NCI-H1436 treated with DMSO at 0.1 percent for 48 hours (cell line): ENCODE data around the gene ERCC4.

Source experiments
- DNase-seq: peaks from one replicate; lab custom pipeline; 2025; lab: John Stamatoyannopoulos, UW

Gene ERCC4

DNA sequence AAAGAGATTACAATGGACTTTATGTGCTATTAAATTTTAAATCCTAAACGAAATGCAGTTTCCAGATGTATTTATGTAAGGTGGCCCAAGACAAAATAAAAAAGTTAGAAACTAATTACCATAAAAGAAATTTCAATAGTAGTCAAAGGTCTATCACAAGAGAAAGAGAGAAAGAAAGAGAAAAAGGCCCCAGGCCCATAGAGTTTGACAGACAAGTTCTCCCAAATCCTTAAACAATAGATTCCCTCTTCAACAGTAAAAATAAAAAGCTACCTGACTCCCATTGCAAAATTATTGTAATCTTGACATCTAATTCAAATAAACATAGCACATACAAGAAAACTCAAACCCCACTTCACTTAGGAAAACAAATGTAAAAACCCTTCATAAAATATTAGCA, 8.6 kb upstream of the ERCC4 start:
- no peak for DNase-seq

DNA sequence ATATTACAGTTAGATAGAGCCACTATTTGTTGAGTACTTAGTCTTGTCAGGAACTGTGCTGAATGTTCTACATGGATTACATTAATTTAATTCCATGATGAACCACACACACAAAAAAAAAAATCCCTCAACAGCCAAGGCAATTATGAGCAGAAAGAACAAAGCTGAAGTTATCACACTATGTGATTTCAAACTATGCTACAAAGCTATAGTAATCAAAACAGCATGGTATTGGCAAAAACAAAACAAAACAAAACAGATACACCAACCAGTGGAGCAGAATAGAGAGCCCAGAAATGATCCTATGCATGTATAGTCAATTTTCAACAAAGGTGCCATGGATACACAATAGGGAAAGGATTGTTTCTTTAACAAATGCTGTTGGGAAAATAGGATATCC, 8.1 kb upstream of the ERCC4 start:
- DNase-seq = no peak

DNA sequence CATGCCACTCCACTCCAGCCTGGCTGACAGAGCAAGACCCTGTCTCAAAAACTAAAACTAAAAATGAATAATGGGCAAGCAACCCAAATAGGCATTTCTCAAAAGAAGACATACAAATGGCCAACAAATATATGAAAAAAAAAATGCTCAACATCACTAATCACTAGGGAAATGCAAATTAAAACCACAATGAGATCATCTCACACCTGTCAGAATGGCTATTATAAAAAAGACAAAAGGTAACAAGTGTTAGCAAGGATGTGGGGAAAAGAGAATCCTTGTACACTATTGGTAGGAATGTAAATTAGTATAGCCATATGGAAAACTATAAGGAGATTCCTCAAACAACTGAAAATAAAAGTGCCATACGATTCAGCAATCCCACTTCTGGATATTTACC, 7.1 kb upstream of the ERCC4 start:
- no peak for DNase-seq

DNA sequence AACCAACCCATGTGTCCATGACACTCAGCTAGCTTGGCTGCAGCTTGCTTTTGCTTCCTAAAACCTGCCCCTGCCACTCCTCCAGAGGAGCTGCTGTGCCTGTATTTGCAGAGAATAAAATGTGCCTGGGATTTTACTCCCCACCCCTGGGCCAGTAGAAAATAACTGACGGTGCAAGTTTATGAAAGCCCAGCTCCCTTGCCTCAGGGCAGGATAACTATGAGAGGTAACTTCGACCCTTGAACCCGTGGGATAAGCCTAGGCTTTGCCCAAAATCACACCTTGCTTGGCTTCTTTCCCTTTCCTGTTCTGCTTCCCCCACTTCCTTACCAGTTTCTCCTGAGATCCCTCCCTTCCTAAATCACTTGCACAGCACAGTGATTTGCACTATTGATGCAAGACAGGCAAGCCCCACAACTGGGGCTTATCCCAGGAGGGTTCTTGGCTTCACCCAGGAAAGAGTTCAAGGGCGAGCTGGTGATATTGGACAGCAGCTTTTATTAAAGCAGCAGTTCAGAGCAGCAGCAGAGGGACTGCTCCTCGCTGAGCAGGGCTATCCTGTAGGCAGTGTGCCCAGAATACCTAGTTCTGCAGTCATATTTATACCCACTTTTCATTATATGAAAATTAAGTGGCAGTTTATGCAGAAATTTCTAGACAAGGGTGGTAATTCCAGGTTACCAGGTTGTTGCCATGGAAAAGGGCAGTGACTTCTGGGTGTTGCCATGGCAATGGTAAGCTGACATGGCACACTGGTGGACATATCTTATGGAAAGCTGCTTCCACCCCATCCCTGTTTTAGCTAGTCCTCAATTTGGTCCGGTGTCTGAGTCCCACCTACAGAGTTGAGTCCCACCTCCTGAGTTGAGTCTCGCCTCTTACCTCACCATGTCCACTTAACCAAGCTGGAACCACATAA, 6.3 kb upstream of the ERCC4 start:
- DNase-seq = no peak

DNA sequence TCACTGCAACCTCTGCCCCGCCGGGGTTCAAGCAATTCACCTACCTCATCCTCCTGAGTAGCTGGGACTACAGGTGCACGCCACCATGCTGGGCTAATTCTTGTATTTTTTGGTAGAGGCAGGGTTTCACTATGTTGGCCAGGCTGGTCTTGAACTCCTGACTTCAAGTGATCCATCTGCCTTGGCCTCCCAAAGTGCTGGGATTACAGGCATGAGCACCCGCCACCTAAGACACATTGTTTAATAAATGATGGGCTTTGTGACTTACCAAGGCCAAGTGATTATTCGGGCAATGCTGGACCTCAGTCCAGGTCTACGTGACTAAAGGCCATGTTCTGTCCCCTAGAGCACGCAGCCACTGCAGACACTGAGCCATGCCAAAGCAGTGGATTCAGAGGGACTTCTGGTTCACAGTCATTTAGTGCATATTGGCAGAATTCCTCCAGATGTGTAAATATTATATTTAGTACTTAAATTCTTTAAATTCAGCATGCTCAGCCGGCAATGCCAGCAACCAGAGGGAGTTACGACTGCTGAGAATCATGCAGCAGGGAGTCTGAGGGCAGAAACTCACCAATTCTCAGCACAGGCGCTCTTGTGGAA, 4.8 kb upstream of the ERCC4 start:
- DNase-seq = no peak

DNA sequence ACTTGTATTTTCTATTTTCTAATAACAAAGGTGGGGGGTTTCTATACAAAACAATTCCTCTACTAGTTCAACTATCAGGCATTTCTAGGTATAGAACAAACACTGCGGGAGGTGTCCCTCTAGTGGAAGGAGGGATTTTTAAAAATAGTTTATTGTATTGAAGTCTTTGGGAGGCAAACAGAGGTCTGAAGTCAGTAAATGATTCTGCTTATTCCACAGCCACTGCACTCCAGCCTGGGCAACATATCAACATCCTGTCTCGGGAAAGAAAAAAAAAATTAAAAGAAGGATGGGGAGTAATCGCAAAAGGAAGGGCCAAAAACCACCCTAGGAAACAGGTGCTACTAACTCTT, 648 bp upstream of the ERCC4 start:
- no peak for DNase-seq

DNA sequence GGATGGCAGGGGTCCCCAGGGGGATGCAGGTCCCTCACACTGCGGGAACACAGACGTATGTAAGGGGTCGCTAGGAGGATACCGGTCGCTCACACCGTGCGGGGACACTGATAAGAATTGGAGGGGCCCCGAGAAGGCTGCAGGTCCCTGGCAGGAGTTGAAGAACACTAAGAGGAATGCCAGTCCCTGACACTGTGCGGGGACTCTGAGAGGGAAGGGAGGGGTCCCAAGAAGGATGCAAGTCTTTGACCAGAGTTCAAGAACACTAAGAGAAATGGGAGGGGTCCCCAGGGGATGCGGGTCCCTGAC, 510 bp downstream of the ERCC4 start:
- no peak for DNase-seq

DNA sequence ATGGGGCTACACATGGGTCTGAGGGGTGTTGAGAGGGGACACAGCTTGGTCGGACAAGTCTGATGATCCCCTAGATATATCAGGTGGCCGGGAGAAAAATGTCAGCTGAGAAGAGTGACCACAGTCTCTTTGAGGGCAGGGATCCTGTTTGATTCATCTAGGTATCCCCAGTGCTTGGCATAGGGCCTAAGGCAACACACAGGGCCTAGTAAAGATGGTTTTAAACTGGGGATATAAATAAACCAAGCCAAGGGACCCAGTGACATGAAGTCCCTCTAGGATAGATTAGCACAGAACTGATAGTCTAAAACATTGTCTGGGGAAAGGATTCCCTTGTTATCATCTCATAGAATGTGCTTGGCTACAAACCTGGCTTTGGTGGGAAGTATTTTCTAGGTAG, 1.4 kb downstream of the ERCC4 start:
- no peak for DNase-seq

DNA sequence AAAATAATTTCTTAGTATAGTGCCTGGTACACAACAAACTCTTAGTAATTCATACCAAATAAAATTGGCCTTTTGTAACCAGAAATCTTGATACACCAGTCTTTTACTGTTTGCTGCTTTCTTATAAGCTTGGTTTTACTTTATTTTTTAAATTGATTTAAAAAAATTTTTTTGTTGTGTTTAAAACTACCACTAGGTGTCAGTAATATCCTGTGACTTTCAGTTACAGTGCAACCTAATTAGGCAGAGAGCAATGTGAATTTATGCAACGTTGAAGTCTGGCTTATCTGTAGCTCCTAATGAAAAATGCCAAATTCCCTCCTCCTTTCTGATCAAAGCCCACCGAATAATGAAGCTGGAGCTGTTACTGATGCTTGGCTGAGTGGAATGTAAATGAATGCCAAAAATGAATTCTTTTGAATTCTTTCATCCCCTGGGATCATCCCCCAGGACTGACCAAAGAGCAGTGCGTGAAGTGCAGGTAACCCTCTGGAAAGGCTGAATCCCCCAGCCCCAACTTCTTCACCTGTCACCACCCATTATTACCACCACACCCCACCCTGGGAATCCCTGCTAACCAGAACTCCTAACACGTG, 3.8 kb downstream of the ERCC4 start:
- no peak for DNase-seq

DNA sequence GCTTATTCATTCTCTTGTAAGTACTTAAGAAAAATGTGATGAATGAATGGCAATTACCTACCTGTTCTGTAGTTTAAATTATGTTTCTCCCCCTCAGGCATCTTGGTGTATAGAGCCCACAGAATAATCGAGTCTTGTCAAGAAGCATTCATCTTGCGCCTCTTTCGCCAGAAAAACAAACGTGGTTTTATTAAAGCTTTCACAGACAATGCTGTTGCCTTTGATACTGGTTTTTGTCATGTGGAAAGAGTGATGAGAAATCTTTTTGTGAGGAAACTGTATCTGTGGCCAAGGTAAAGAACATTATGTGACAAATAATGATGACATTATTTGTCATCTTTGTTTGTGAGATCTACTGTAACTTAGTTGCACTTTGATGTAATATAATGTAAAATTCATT, 6.5 kb downstream of the ERCC4 start:
- DNase-seq = no peak

DNA sequence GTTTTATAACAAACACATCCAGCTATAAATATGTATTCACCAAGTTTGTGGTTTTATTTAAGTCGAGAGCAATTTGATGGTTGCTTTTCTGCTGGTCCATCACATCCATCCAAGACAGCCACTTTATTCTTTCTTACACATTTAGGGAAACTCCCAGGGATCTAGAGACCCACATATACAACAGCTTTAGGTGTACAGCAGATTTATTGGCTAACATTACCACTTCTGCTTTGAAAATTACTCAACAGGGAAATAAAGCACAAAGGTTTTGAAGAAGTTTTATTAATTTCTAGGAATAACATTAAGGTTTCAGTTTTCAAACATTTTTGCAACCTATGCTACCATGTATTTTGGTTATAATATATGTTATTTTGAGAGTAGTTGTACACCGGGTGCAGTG, 6.9 kb downstream of the ERCC4 start:
- no peak for DNase-seq

DNA sequence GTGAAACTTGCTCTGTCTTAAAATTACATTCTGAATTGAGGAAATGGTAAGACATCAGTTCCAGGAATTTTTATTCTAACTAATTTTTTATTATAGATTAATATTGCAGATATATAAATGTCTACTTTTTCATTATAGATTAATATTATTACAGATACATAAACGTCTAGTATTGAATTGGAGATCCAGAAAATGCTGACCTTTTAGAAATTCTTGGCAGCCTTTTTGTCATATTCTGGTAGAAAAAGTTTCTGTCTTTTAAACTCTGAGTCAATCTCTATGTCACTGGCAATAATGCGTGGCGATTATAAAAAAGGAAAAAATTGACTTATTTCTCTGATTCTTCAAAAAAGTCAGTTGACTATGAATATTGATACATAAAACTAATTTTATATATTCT, 8.7 kb downstream of the ERCC4 start:
- DNase-seq = no peak

DNA sequence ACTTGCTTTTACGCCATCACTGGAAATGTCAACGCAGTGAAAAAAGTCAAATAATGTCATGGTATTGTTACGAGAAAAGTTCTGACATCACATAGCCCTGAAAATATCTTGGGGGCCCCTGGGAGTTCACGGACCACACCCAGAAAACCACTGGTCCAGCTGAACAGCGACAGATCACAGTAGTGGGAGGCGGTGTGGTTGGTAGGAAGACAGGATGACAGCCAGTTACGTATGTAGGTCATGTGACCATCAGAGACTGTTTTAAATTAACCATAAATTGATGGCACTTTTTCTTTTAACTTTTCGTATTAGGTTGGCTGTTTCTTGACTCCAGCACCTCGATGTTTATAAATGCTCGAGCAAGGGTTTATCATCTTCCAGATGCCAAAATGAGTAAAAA, 11.9 kb downstream of the ERCC4 start:
- DNase-seq = no peak

DNA sequence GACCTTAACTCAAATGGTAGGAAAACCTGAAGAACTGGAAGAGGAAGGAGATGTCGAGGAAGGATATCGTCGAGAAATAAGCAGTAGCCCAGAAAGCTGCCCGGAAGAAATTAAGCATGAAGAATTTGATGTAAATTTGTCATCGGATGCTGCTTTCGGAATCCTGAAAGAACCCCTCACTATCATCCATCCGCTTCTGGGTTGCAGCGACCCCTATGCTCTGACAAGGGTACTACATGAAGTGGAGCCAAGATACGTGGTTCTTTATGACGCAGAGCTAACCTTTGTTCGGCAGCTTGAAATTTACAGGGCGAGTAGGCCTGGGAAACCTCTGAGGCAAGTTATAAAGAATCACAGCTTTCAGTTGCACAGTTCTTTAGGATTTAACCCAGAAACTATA, 15.5 kb downstream of the ERCC4 start:
- DNase-seq = no peak

DNA sequence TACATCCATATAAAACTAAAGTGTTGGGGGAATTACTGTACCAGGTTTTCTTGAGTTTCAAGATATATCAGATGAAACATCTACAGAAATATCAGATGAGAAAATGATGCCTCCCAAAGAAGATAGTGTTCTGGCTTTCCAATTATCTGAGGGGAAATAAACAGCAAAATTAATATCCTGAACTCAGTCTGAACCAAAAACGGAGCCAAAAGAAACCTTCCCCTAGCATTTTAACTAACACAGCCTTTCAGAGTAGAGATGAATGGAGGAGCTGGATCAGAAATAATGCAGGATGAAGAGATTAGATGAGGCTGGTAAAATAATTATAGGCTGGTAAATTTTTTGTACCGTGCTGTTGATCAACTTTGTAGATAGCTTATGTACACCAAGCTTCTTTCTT, 16.2 kb downstream of the ERCC4 start:
- DNase-seq = no peak

DNA sequence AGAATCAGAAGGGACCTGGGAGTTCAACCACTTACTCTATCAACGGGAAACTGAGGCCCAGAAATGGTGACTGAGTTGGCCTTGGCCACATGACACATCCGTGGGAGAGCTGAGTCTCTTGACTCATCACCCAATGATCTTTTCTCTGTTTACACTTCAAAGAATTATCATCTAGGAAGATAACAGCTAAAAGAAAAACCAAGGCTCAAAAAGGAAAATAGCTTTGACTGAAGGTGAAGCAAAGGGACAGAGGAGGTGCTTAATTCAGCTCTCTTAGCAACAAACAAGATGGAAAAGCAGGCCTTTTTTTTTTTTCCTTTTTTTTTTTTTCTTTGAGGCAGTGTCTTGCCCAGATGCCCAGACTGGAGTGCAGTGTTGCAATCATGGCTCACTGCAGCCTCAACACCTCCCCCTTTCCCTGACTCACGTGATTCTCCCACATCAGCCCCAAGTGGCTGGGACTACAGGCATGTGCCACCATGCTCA, 16.7 kb downstream of the ERCC4 start:
- no peak for DNase-seq

DNA sequence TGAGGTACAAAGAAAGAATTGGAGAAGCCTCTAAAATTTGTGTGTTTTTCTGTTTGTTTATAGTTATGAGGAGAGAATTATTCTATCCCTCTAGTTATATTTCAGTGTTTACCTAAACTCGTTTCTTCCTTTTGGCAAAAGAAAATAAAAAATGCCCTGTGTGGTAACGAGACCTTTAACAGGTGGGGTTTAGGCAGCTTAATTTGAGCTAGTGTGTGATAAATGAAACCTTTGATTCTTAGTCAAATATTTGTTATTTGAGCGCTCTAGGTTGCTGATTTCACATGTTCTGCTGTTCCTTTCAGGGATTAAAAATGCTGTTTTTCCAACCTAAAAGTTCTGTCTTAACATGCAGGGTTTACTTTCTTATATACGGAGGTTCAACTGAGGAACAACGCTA, 17.5 kb downstream of the ERCC4 start:
- no peak for DNase-seq

DNA sequence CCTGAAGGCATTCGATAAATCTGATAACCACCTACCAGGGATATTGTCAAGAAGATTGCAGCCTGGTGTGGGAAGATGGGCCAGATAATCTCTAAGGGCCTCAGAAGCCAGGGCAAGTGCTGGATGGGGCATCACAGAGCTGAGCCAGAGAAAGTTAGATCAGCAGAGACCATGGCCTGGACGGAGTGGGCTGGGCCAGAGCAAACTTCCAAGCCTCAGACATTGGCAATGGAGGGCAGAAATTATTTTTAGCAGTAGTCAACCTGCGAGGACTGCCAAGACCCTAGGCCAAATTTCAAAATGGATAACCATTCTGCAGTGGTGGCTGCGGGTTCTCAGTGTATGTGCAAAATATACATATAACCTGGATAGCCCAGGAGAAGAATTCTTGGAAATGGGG, 18.5 kb downstream of the ERCC4 start:
- no peak for DNase-seq

DNA sequence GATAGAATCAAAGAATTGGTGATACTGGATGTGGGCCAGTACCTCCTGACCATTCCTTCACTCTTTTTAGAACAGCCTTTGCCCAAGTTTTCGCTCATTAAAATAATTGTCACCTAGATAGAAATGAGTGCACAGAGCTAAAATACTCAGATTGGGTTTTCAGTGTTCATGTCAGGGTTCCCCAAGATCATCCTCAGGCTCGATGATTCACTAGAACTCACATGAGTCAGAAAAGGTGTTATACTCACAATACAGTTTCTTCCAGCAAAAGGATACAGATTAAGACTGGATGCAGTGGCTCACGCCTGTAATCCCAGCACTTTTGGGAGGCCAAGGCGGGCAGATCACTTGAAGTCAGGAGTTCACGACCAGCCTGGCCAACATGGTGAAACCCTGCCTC, 19.9 kb downstream of the ERCC4 start:
- DNase-seq = no peak

DNA sequence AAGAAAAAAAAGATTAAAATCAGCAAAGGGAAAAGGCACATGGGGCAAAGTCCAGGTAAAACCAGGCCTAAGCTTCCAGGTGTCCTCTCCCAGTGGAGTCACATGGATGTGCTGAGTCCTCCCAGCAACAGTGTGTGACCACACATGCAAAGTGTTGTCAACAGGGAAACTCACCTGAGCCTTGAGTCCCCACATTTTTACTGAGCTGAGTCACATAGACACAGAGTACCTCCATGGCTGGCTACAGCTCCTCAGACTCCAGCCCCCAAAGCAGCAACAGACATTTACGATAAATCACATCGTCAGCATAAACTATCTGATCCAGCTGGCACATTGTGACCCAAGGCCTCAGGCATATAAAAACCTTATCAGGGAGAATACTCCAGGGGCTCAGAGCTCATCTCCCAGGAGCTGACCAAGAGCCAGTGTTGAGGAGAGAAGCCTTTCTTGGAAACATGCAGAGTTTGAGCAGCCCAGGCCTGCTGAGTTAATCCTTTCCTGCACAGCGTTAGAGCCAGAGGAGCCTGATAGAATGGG, 20.5 kb downstream of the ERCC4 start:
- DNase-seq = no peak

DNA sequence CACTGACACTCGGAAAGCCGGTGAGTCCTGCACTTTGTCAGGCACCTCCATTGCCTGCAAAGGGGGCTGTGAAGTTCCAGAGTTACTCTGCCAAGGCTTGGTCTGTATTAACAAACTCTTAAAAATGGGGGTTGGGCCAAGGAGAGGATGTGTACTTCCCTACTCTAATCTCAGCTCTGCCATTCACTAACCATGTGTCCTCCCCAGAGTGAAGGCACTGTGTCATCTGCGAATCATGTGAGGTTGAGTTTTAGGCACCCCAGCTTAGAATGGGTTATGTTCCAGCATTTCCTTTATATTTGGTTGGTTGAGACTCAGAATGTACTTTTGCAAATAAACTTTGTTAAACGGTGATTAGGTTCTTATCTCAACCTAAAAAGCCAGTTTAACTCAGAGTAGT, 24.9 kb downstream of the ERCC4 start:
- DNase-seq = no peak

DNA sequence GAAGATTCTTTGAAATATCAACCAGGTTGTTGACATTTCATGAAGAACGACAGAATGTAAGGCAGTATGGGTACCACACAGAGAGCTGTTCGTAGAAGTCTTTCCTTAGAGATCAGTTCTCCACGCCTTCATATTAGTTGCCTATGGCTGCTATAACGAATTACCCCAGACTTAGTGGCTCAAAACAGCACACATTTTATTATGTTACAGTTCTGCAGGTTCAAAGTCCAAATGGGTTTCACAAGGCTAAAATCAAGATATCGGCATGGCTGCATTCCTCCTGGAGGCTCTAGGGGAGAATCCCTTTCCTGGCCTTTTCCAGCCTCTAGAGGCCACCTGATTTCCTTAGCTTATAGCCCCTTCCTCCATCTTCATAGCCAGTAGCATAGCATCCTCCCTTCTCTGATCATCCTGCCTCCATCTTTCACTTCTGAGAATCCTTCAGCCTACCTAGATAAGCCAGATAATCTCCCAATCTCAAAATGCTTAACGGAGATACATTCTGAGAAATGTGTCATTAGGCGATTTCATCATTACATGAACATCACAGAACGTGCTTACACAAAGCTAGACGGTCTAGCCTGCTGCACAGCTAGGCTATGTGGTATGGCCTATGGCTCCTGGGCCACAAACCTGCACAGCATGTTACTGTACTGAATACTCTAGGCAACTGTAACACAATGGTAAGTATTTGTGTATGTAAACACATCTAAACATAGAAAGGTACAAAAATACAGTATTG, 26.0 kb downstream of the ERCC4 start:
- no peak for DNase-seq

DNA sequence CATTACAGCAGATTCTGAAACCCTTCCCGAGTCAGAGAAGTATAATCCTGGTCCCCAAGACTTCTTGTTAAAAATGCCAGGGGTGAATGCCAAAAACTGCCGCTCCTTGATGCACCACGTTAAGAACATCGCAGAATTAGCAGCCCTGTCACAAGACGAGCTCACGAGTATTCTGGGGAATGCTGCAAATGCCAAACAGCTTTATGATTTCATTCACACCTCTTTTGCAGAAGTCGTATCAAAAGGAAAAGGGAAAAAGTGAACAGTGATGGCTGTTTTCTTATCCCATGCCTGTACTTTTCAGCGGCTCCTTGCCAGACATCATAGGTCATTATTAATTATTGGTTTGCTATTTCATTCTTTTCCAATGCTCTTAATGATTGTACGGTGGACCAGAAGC, 28.1 kb downstream of the ERCC4 start:
- no peak for DNase-seq
